Erythroblast (primary cell): Measurements from ENCODE around the gene GTF2IRD1.

Source experiments
- GATA1 ChIP-seq: IDR thresholded peaks from 2 replicates; pipeline ENCODE4 v1.6.1; 2011; ENCODE audit warnings: low read depth, mild to moderate bottlenecking, control low read depth, low read length, moderate library complexity
- POLR2A ChIP-seq: IDR thresholded peaks from 2 replicates; pipeline ENCODE4 v1.6.1; 2011; ENCODE audit warnings: mild to moderate bottlenecking, low read length

DNA sequence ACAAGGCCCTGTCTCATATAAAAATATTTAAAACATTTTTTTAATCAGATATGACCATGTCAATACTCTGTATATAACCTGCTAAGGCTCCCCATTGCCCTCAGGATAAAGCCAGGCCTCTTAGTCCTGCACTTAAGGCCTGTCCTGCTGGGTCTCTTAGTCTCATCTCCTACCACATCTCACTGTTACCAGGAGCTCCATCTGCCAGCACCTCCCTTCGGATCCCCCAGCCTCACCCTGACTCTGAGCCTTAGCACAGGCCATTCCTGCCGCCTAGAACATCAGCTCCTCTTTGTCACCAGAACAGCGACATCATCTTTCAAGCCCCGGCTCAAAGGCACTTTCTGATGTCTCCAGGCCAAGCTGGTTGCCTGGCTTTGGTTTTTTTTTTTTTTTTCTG is 25.7 kb upstream of the GTF2IRD1 start:
- no peak for TF ChIP-seq POLR2A
- TF ChIP-seq GATA1 = no peak
